Prostate gland (tissue), 2 donors: Measurements from ENCODE around the gene SLTM. TPM values are rescaled to one million over a fixed set of nuclear protein-coding genes. Genes with fewer than 3 reads are reported as not detected.
"Not testable (repeated sequence)": the region's sequence is repeated elsewhere in the genome, so short reads cannot be mapped to it uniquely, and the experiment has no call there.

Experiments used
- DNase-seq: peaks from one replicate; pipeline ENCODE4 v3.0.0-alpha.2; 2019; ENCODE audit warnings: low spot score
- H3K27ac ChIP-seq, 2 donors: fragments of 200-600 bp; sonication (generic); 2 replicates each; pipeline ENCODE4 v1.5.1; 2017 to 2019
- H3K27me3 ChIP-seq: fragments of 200-600 bp; sonication (generic); replicated peaks from 2 replicates; pipeline ENCODE4 v1.5.1; 2019; ENCODE audit not compliant: insufficient read depth
- H3K36me3 ChIP-seq, 2 donors: fragments of 200-600 bp; sonication (generic); 1 replicate in 1 of 2; 2 replicates in 1 of 2; pipeline versions ENCODE4 v1.5.1 to v1.8.1; 2017 to 2019
- H3K4me1 ChIP-seq: fragments of 200-600 bp; sonication (generic); replicated peaks from 2 replicates; pipeline ENCODE4 v1.5.1; 2019
- H3K4me3 ChIP-seq, 2 donors: fragments of 200-600 bp; sonication (generic); 2 replicates each; pipeline ENCODE4 v1.5.1; 2017 to 2019
- H3K9me3 ChIP-seq: fragments of 200-600 bp; sonication (generic); 2 replicates; pipeline ENCODE4 v1.5.1; 2017
- POLR2A ChIP-seq: fragments of 450-650 bp; IDR thresholded peaks from one replicate; pipeline ENCODE4 v1.6.1; 2016; ENCODE audit warnings: antibody characterized with exemption, mild to moderate bottlenecking
- POLR2AphosphoS5 ChIP-seq: sonication (generic); formaldehyde crosslinking; IDR thresholded peaks from one replicate; pipeline ENCODE4 v1.6.1; 2017; ENCODE audit warnings: antibody characterized with exemption
- WGBS: methylation state at CpG from one replicate; pipeline ENCODE4 v1.1.5; 2018; 5-methylcytosine and 5-hydroxymethylcytosine counted together
- intact Hi-C: fragments of 100-400 bp; cut with DNase I; formaldehyde crosslinking; loops from one replicate; pipeline ENCODE4 v1.14.2; 2022
- total RNA-seq, 2 donors: library from RNA; depleted of rRNA; stranded (reverse); fragments of >200 nt; gene quantifications; one replicate each; pipeline ENCODE4 v1.1.0, GENCODE V29; 2016
- TF ChIP-seq, protein P1 (sequence below), 4 experiments: fragments of 200-600 bp in 2 of 4; fragments of 450-650 bp in 2 of 4; sonication (generic) in 2 of 4; IDR thresholded peaks; 1 replicate in 3 of 4; 2 replicates in 1 of 4; pipeline ENCODE4 v1.5.1; 2016 to 2019; ENCODE audit warnings: antibody characterized with exemption in 4 of 4, mild to moderate bottlenecking in 2 of 4, moderate library complexity in 2 of 4

The SLTM gene
- total RNA-seq, 2 donors from 2014 or later: 65.8 to 73.3 TPM

DNA sequence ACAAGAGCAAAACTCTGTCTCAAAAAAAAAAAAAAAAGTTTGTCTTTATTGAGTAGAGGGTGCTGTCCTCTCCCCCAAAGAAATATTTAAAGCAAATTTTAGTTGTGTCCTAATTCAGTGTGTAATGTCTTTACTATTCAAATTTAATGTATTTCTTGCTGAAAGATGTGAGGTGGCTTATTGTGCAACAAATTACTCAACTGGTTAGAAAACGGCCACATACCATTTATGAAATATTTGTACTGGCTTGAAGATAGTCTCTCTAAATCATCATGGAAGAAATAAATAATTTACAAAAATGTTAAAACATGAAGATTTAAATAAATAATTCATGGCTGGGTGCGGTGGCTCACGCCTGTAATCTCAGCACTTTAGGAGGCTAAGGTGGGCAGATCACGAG is 63.0 kb downstream of the SLTM start:
- H3K9me3 ChIP-seq: no peaks in the 10 kb centered on the region
- no peak overlapping the region for H3K4me3 ChIP-seq
- intact Hi-C loops: no loop called here
- no peaks in the 10 kb centered on the region for H3K27me3 ChIP-seq
- H3K4me1 ChIP-seq: no peaks in the 10 kb centered on the region
- no peak for DNase-seq
- no peak overlapping the region for H3K27ac ChIP-seq
- WGBS: 89% methylated on average over 4 of the region's 4 CpGs
- H3K36me3 ChIP-seq: no peaks in the 10 kb centered on the region
- no peak for TF ChIP-seq POLR2A
- TF ChIP-seq POLR2AphosphoS5: no peak

DNA sequence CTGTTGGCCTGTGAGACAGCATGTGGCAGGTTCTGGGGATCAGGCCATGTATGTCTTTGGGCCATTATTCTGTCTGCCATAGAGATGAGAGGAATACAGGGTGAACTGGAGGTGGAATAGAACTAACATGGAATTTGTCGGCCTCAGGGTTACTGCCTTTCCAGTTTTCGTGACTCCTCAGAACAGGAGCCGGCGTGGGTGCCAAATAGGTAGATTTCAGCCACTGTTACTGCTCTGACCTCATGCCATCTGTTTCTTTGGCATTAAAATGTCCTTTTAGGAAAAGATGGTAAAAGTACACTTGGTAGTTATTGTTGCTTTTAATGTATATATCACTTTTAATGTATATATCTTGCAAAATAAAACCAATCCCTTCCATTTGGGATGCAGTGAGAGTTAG is 65.6 kb downstream of the SLTM start:
- no peaks in the 10 kb centered on the region for H3K36me3 ChIP-seq
- no peaks in the 10 kb centered on the region for H3K9me3 ChIP-seq
- no peak overlapping the region for H3K4me3 ChIP-seq
- no peaks in the 10 kb centered on the region for H3K27me3 ChIP-seq
- H3K27ac ChIP-seq: no peak overlapping the region
- DNase-seq: no peak
- intact Hi-C loops: no loop called here
- no peaks in the 10 kb centered on the region for H3K4me1 ChIP-seq
- no peak for TF ChIP-seq POLR2A
- TF ChIP-seq, protein P1, sequence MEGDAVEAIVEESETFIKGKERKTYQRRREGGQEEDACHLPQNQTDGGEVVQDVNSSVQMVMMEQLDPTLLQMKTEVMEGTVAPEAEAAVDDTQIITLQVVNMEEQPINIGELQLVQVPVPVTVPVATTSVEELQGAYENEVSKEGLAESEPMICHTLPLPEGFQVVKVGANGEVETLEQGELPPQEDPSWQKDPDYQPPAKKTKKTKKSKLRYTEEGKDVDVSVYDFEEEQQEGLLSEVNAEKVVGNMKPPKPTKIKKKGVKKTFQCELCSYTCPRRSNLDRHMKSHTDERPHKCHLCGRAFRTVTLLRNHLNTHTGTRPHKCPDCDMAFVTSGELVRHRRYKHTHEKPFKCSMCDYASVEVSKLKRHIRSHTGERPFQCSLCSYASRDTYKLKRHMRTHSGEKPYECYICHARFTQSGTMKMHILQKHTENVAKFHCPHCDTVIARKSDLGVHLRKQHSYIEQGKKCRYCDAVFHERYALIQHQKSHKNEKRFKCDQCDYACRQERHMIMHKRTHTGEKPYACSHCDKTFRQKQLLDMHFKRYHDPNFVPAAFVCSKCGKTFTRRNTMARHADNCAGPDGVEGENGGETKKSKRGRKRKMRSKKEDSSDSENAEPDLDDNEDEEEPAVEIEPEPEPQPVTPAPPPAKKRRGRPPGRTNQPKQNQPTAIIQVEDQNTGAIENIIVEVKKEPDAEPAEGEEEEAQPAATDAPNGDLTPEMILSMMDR (IDR thresholded peaks at IDR 0.05): no peak
- no peak for TF ChIP-seq POLR2AphosphoS5
- WGBS: 93% methylated on average over 4 of the region's 4 CpGs

DNA sequence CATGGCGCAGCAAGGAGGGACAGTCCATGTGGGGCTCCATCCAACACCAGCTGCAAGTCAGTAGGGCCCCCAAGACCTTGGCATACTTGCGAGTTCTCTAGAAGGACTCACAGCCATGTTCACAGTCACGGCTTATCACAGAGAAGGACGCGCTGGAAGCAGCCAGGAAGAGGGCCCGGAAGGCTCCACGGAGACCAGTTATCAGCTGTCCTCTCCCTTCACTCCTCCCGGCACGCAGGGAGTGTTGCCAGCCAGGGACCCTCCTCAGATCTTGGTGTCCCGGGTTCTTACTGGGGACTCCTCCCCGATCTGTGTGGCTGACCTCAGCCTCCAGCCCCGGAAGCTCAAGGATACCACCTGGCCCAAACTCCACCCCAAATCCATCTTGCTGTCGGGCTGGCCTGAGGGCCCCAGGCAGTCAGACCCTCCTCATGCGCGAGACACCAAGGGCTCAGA is 68.0 kb downstream of the SLTM start:
- H3K4me3 ChIP-seq: peak overlapping the region; percentile 17 to 18
- no peak overlapping the region for H3K27ac ChIP-seq
- H3K36me3 ChIP-seq: no peaks in the 10 kb centered on the region
- H3K4me1 ChIP-seq: no peaks in the 10 kb centered on the region
- H3K9me3 ChIP-seq: no peaks in the 10 kb centered on the region
- peak; percentile 2 for DNase-seq
- WGBS: 64% methylated on average over 15 of the region's 15 CpGs
- intact Hi-C loops: no loop called here
- TF ChIP-seq POLR2A: no peak
- no peak for TF ChIP-seq POLR2AphosphoS5
- TF ChIP-seq, protein P1 (IDR thresholded peaks at IDR 0.05): no peak
- H3K27me3 ChIP-seq: no peaks in the 10 kb centered on the region

DNA sequence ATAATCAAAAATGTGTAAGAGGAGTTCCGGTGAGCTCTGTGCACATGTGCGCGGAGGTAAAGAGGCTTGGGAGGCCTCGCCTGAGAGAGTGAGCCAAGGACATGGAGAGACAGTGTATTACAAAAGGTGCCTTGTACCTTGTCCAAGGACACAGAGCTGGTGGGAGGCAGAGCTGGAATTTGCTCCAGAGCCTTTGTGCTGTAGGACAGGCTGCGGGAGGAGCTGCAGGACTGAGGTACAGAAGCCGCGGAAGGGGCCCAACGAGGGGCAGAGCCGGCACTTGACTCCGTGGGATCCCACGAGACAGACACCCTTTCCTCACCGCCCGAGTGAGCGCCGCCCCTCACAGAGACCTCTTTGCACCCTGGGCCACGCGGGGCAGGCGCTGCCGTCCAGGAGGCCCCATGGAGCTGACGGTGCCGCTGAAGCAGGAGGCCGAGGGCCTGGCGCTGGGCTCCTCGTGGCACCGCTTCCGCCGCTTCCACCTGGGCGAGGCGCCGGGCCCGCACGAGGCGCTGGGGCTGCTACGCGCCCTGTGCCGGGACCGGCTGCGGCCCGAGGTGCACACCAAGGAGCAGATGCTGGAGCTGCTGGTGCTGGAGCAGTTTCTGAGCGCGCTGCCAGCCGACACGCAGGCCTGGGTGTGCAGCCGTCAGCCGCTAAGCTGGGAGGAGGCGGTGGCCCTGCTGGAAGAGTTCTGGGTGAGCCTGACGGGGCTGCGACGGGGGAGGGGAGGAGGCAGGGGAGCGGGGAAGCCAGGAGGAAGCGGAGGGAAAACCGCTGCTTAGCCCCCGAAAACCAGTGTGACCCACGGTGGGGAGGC is 68.7 kb downstream of the SLTM start:
- no peak overlapping the region for H3K27ac ChIP-seq
- intact Hi-C loops: no loop called here
- TF ChIP-seq POLR2AphosphoS5: no peak
- TF ChIP-seq POLR2A: no peak
- TF ChIP-seq, protein P1 (IDR thresholded peaks at IDR 0.05): no peak
- H3K36me3 ChIP-seq: no peaks in the 10 kb centered on the region
- no peaks in the 10 kb centered on the region for H3K9me3 ChIP-seq
- H3K4me3 ChIP-seq: peak overlapping the region; percentile 17 to 18
- peak; percentile 3 for DNase-seq
- no peaks in the 10 kb centered on the region for H3K27me3 ChIP-seq
- WGBS: 18% methylated on average over 50 of the region's 54 CpGs
- H3K4me1 ChIP-seq: no peaks in the 10 kb centered on the region

DNA sequence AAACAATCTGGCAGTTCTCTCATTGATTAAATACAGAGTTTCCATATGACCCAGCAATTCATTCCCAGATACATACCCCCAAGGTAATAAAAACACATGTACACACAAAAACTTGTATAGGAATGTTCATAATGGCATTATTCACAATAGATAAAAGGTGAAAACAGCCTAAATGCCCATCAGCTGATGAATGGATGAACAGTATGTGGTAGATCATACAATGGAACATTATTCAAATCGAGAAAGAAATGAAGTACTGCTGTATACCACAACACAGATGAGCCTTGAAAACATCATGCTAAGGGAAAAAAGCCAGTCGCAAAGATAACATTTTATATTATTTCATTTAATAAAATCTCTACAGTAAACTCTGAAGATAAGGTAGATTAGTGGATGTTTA is 71.2 kb downstream of the SLTM start:
- Histone ChIP-seq H3K4me3 (no peak overlapping the region), H3K27ac (no peak overlapping the region), H3K27me3 (no peaks in the 10 kb centered on the region), H3K9me3 (no peaks in the 10 kb centered on the region), H3K4me1 (no peaks in the 10 kb centered on the region), H3K36me3 (no peaks in the 10 kb centered on the region)
- DNase-seq: no peak
- WGBS: 68% methylated on average over 2 of the region's 2 CpGs
- TF ChIP-seq, protein P1 (IDR thresholded peaks at IDR 0.05): no peak
- TF ChIP-seq POLR2A (no peak), POLR2AphosphoS5 (no peak)
- intact Hi-C loops: no loop called here

DNA sequence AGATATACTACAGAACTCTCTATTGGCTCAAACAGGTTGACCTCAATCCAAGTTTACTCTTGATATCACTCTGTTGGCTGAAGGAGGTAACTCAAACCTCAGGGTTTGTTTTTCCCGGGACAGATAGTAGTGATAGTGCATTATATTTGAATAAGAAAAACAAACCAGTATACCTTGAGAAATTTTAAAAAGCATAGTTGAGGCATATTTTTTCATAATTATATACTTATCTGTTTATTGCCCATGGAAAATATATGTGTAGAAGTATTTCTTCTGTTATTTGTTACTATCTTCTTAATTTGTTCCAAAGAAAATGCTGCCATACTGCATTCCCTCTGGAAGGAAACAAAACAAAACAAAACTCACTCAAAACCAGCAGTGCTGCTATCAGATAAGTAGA is 76.9 kb downstream of the SLTM start:
- H3K4me1 ChIP-seq, H3K4me3 ChIP-seq, H3K36me3 ChIP-seq, intact Hi-C loops, H3K27me3 ChIP-seq, H3K9me3 ChIP-seq, H3K27ac ChIP-seq, DNase-seq: not testable (repeated sequence)
- WGBS: 49% methylated on average over 1 of the region's 1 CpG
